AG09309 (cell line): ENCODE data around the gene ENKD1.
A peak's percentile ranks its signal among the peaks of the same experiment; 100 is the strongest.

Experiments used
- DNase-seq: peaks from one replicate; pipeline ENCODE4 v3.0.0-alpha.2; 2010; ENCODE audit warnings: low read depth
- H3K4me3 ChIP-seq: 2 replicates; pipeline ENCODE4 v1.5.1; 2011; ENCODE audit warnings: mild to moderate bottlenecking, low read depth, low read length, moderate library complexity; ENCODE audit not compliant: control insufficient read depth
- TF ChIP-seq, protein P1 (sequence below): IDR thresholded peaks from 2 replicates; pipeline ENCODE4 v1.5.1; 2011; ENCODE audit warnings: mild to moderate bottlenecking, low read depth, low read length, inconsistent platforms; ENCODE audit not compliant: insufficient read depth, control insufficient read depth; ENCODE audit errors: missing control alignments

ENKD1 gene

DNA sequence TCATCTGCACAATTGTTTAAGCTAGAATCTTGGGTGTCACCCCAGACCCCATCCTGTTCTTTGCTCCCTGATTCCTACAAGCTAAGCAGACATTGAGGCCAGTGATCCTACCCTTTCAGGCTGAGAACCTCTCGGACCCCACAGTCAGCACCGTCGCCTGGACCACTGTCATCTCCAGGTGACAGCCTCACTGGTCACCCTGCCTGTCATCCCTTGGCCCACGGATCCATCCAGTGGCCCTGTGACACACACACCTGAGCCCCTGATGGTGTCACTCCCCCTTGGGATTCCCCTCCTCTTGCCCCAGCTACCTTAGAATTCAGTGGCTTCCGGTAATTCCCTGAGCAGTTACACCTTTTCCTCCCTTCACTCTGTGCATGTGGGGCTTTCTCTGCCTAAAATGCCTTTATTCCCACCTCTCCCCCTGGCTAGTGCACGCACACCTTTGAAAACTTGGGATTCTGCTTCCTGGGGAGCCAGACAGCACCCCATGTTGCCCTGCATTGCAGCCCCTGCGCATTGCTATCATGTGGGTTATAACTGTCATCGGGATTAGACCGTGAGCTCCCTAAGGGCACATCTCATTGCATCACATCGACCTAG, 3.0 kb upstream of the ENKD1 start:
- DNase-seq = no peak
- TF ChIP-seq, protein P1, sequence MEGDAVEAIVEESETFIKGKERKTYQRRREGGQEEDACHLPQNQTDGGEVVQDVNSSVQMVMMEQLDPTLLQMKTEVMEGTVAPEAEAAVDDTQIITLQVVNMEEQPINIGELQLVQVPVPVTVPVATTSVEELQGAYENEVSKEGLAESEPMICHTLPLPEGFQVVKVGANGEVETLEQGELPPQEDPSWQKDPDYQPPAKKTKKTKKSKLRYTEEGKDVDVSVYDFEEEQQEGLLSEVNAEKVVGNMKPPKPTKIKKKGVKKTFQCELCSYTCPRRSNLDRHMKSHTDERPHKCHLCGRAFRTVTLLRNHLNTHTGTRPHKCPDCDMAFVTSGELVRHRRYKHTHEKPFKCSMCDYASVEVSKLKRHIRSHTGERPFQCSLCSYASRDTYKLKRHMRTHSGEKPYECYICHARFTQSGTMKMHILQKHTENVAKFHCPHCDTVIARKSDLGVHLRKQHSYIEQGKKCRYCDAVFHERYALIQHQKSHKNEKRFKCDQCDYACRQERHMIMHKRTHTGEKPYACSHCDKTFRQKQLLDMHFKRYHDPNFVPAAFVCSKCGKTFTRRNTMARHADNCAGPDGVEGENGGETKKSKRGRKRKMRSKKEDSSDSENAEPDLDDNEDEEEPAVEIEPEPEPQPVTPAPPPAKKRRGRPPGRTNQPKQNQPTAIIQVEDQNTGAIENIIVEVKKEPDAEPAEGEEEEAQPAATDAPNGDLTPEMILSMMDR = no peak
- H3K4me3 ChIP-seq = no peak overlapping the region

DNA sequence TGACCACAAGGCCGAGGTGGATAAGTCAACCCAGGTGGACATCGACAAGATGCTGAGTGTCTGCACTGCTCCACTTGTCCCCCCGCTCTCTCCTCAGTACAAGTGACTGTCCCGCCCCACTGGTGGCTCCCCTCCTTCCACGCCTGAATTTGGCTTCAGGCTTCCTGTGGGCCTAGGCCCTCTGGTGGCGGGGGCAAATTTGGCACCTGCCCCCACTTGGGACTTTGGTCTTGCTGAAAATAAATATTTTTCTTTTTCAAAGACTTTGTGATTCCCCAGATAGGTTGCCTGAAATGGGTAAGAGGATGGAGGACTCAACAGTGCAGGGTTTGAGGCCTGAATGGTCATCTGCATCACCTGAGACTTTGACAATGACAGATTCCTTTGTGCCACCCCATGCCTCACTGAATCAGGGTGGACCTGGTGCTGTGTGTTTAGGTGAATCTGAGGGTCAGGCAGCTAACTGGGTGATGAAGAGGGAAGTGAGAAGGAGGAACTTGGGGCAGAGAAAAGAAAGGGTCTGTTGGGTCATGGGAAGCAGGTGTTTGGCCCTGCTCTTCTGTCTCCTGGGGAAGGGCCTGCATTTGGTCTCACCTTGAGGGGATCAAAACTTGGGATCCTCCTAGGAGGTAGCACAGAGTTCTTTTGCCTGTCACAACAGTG, 2.1 kb upstream of the ENKD1 start:
- no peak for DNase-seq
- TF ChIP-seq, protein P1 = peak; percentile 29
- no peak overlapping the region for H3K4me3 ChIP-seq

DNA sequence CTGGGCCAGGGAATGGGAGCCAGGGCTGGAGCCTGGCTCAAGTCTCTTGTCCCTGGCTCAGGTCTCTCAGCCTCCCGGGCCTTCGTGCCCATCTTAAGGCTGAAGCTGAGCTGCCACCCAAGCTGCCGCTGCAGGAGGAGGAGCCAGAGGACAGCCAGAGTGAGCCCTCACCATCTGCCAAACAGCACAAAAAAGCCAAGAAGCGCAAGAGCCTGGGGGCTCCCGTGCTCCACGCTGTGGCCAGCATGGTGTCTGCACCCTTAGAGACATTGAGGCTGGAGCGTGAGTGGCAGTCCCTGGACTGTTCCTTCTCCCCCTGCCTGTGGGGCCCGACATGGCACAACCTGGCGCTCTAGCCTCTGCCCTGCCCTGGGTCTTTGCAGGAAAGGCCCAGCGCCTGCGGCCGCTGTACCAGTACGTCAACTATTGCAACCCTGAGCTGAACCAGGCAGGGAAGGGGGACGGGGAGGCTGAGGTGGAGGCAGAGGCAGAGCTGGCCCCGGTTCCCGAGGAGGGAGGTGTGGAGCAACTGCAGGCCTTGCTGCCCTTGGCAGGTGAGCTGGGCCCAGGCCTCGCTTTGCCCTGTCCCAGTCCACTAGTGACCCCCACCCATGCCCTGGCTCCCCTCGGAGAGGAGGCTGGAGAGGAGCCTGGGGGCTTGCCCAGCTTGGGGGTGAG, 1.4 kb upstream of the ENKD1 start:
- peak; percentile 67 for DNase-seq
- TF ChIP-seq, protein P1 = peak; percentile 96
- peak overlapping the region; percentile 48; the same call in 1 of the 2 replicates for H3K4me3 ChIP-seq

DNA sequence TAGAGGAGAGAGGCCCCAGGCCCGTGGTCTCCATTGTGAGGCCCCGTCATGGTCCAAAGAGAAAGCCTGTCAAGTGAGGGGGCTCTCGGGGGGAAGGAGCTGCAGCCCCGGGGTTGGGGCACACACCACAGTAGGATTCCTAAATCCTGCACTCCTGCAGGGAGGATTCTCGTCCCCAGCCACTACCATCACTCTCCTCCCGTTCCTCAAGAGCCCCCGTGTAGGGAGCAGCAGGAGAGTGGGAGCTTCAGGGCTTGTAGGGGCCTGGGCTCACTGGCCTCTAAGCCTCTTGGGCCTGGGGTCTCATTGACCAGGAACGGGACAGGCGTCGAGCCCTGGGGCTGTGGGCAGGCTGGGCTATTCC, 885 bp upstream of the ENKD1 start:
- H3K4me3 ChIP-seq = peak overlapping the region; percentile 48
- TF ChIP-seq, protein P1 = no peak
- DNase-seq = no peak

DNA sequence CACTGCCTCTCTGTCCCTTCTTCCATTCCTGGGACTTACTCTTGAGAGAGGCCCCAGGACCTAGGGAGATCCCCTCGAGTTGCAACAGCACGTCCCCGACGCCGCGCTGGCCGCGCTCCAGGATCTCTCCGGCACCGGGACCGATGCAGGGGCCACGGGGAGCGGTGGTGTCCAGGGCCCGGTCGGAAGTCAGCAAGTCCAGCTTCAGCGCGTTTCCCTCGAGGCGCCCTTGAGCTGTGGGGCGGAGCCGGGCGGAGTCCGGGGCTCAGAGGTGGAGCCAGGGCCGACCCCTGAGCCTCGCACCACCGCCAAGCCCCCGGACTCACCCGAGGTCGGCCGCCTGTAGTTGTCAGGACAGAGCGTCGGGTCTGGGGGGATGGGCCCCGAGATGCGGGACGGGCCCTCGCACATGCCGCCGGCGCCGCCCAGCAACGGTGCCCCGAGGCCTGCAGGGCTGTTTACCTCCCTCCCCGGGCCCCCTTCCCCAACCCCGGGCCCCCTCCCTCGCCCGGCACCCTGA, 458 bp downstream of the ENKD1 start:
- peak overlapping the region; percentile 48 for H3K4me3 ChIP-seq
- TF ChIP-seq, protein P1 = no peak
- DNase-seq = no peak

DNA sequence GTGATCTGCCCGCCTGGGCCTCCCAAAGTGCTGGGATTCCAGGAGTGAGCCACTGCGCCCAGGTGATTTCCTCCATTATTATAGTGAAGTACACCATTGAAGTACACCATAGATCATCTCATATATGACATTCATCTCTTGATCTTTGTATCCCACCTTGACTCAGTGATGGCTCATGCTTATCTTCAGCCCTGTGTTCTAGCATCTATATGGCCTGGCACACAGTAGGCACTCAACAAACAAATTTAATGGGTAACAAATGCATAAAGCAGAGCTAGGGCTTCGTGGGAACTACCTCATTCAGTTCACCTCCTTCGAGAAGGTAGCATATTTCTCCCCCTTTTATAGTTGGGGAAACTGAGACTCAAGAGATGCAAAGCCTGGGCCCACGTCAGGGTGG, 952 bp downstream of the ENKD1 start:
- peak overlapping the region; percentile 48 for H3K4me3 ChIP-seq
- TF ChIP-seq, protein P1 = no peak
- no peak for DNase-seq
